ENCODE measurements around the gene SMAD6.

- no peak for TF ChIP-seq EP300 (IDR thresholded peaks at IDR 0.05)
- no peak for TF ChIP-seq CTCF (IDR thresholded peaks at IDR 0.05)
- no peak for TF ChIP-seq POLR2AphosphoS5 (IDR thresholded peaks at IDR 0.05)
Observed at GRCh38 chr15:66795851-66796250, 93.8 kb downstream of the SMAD6 start.
